Neural cell (in vitro differentiated cells): ENCODE data around the gene ST3GAL4. TPM values are rescaled to one million over a fixed set of nuclear protein-coding genes. Genes with fewer than 3 reads are reported as not detected.

ENCODE experiments used
- H2AFZ ChIP-seq: fragments of 200-600, 300-800 bp; sonication (generic), shearing (Covaris generic); 2 replicates; pipeline ENCODE4 v1.6.0; 2014; ENCODE audit warnings: low read depth, mild to moderate bottlenecking, antibody characterized with exemption, low read length, moderate library complexity
- H3F3A ChIP-seq: fragments of 200-600 bp; shearing (Covaris generic); 2 replicates; pipeline ENCODE4 v1.6.1; 2016; ENCODE audit warnings: mild to moderate bottlenecking, moderate library complexity, mixed read lengths, antibody characterized with exemption, low read length; ENCODE audit not compliant: insufficient read depth, poor library complexity, severe bottlenecking
- H3K27ac ChIP-seq: fragments of 200-600, 300-800 bp; sonication (generic), shearing (Covaris generic); 2 replicates; pipeline ENCODE4 v1.5.1; 2014; ENCODE audit warnings: mild to moderate bottlenecking, low read length, moderate library complexity
- H3K27me3 ChIP-seq: fragments of 300-800, 200-600 bp; sonication (generic), shearing (Covaris generic); 2 replicates; pipeline ENCODE4 v1.6.0; 2014; ENCODE audit warnings: mild to moderate bottlenecking, low read depth, low read length, moderate library complexity; ENCODE audit not compliant: insufficient read depth
- H3K36me3 ChIP-seq: fragments of 300-800, 200-600 bp; sonication (generic), shearing (Covaris generic); 2 replicates; pipeline ENCODE4 v1.5.1; 2014; ENCODE audit warnings: mild to moderate bottlenecking, antibody characterized with exemption, low read length, moderate library complexity; ENCODE audit not compliant: insufficient read depth
- H3K4me2 ChIP-seq: fragments of 300-800, 200-600 bp; sonication (generic), shearing (Covaris generic); 2 replicates; pipeline ENCODE4 v1.6.0; 2014; ENCODE audit warnings: mild to moderate bottlenecking, low read length
- H3K4me3 ChIP-seq: fragments of 300-800, 200-600 bp; sonication (generic), shearing (Covaris generic); 2 replicates; pipeline ENCODE4 v1.5.1; 2014; ENCODE audit warnings: mild to moderate bottlenecking, low read length, moderate library complexity
- H3K79me2 ChIP-seq: fragments of 200-600 bp; shearing (Covaris generic); replicated peaks from 2 replicates; pipeline ENCODE4 v1.6.0; 2014; ENCODE audit warnings: mild to moderate bottlenecking, low read length, moderate library complexity; ENCODE audit not compliant: insufficient read depth
- H3K9ac ChIP-seq: fragments of 300-800, 200-600 bp; sonication (generic), shearing (Covaris generic); 2 replicates; pipeline ENCODE4 v1.6.1; 2016; ENCODE audit warnings: mild to moderate bottlenecking, low read length, mixed read lengths
- H3K9me2 ChIP-seq: fragments of 200-600 bp; shearing (Covaris generic); 2 replicates; pipeline ENCODE4 v1.6.1; 2016; ENCODE audit warnings: mild to moderate bottlenecking, low read length, mixed read lengths; ENCODE audit not compliant: insufficient read depth
- H3K9me3 ChIP-seq: fragments of 200-600, 300-800 bp; sonication (generic), shearing (Covaris generic); 2 replicates; pipeline ENCODE4 v1.6.1; 2016; ENCODE audit warnings: mild to moderate bottlenecking, mixed run types, low read length, moderate library complexity, mixed read lengths
- H4K20me1 ChIP-seq: fragments of 200-600 bp; shearing (Covaris generic); 2 replicates; pipeline ENCODE4 v1.6.1; 2016; ENCODE audit warnings: mild to moderate bottlenecking, mixed run types; ENCODE audit not compliant: insufficient read depth
- CTCF ChIP-seq: fragments of 450-650 bp; IDR thresholded peaks from 2 replicates; pipeline ENCODE4 v1.5.1; 2014; ENCODE audit warnings: antibody characterized with exemption, mild to moderate bottlenecking, moderate library complexity; ENCODE audit not compliant: poor library complexity, severe bottlenecking
- EP300 ChIP-seq: fragments of 450-650 bp; conservative IDR thresholded peaks from 2 replicates; pipeline ENCODE4 v1.6.1; 2014; ENCODE audit warnings: antibody characterized with exemption, mild to moderate bottlenecking, moderate library complexity; ENCODE audit not compliant: poor library complexity, severe bottlenecking
- EZH2 ChIP-seq: fragments of 200-600, 300-800 bp; shearing (Covaris generic), sonication (generic); IDR thresholded peaks from 2 replicates; pipeline ENCODE4 v1.6.1; 2014; ENCODE audit warnings: antibody characterized with exemption, low read length, borderline replicate concordance, mild to moderate bottlenecking; ENCODE audit not compliant: insufficient read depth, poor library complexity, severe bottlenecking
- MXI1 ChIP-seq: fragments of 450-650 bp; conservative IDR thresholded peaks from 2 replicates; pipeline ENCODE4 v1.6.1; 2014; ENCODE audit warnings: antibody characterized with exemption, mild to moderate bottlenecking; ENCODE audit not compliant: poor library complexity, severe bottlenecking
- POLR2AphosphoS5 ChIP-seq: IDR thresholded peaks from 2 replicates; pipeline ENCODE4 v1.6.1; 2012
- RAD21 ChIP-seq: fragments of 450-650 bp; conservative IDR thresholded peaks from 2 replicates; pipeline ENCODE4 v1.6.1; 2014; ENCODE audit warnings: antibody characterized with exemption, mild to moderate bottlenecking, moderate library complexity
- REST ChIP-seq: IDR thresholded peaks from 2 replicates; pipeline ENCODE4 v1.6.1; 2012; ENCODE audit warnings: borderline replicate concordance
- SMC3 ChIP-seq: fragments of 450-650 bp; conservative IDR thresholded peaks from 2 replicates; pipeline ENCODE4 v1.6.1; 2014; ENCODE audit warnings: antibody characterized with exemption, mild to moderate bottlenecking, moderate library complexity; ENCODE audit not compliant: poor library complexity
- TAF1 ChIP-seq: IDR thresholded peaks from 2 replicates; pipeline ENCODE4 v1.6.1; 2012; ENCODE audit warnings: low read depth
- polyA plus RNA-seq: library from polyadenylated mRNA; depleted of rRNA; stranded (reverse); fragments of >200 nt; gene quantifications from 2 replicates; pipeline ENCODE4 v1.2.3, GENCODE V29; 2014

The ST3GAL4 gene
- polyA plus RNA-seq, 1 donor from 2014 or later = 46.1 TPM

- Histone ChIP-seq H3K9ac (no peak overlapping the region), H3K4me3 (no peak overlapping the region), H3K27me3 (no peaks in the 10 kb centered on the region), H3K79me2 (no peaks in the 10 kb centered on the region), H4K20me1 (no peaks in the 10 kb centered on the region), H3K9me3 (no peaks in the 10 kb centered on the region), H2AFZ (no peak overlapping the region), H3F3A (no peaks in the 10 kb centered on the region), H3K27ac (no peak overlapping the region), H3K4me2 (no peak overlapping the region), H3K9me2 (no peaks in the 10 kb centered on the region), H3K36me3 (no peaks in the 10 kb centered on the region)
- no peak for TF ChIP-seq CTCF
Observed at GRCh38 chr11:126423154-126423553, 67.7 kb downstream of the ST3GAL4 start.

GRCh38 chr11:126423743-126424142, 68.3 kb downstream of the ST3GAL4 start:
- Histone ChIP-seq H3F3A (no peaks in the 10 kb centered on the region), H3K79me2 (no peaks in the 10 kb centered on the region), H4K20me1 (no peaks in the 10 kb centered on the region), H2AFZ (no peak overlapping the region), H3K27me3 (no peaks in the 10 kb centered on the region), H3K4me2 (no peak overlapping the region), H3K9me2 (no peaks in the 10 kb centered on the region), H3K36me3 (no peaks in the 10 kb centered on the region), H3K4me3 (no peak overlapping the region), H3K9ac (no peak overlapping the region), H3K27ac (no peak overlapping the region), H3K9me3 (no peaks in the 10 kb centered on the region)
- TF ChIP-seq POLR2AphosphoS5 (no peak), TAF1 (no peak), CTCF (no peak), MXI1 (no peak), EZH2 (no peak), REST (no peak), RAD21 (no peak), EP300 (no peak), SMC3 (no peak)
